ENCODE data around the gene STON1.
"Not testable (repeated sequence)": the region's sequence is repeated elsewhere in the genome, so short reads cannot be mapped to it uniquely, and the experiment has no call there.

Gene STON1, protein sequence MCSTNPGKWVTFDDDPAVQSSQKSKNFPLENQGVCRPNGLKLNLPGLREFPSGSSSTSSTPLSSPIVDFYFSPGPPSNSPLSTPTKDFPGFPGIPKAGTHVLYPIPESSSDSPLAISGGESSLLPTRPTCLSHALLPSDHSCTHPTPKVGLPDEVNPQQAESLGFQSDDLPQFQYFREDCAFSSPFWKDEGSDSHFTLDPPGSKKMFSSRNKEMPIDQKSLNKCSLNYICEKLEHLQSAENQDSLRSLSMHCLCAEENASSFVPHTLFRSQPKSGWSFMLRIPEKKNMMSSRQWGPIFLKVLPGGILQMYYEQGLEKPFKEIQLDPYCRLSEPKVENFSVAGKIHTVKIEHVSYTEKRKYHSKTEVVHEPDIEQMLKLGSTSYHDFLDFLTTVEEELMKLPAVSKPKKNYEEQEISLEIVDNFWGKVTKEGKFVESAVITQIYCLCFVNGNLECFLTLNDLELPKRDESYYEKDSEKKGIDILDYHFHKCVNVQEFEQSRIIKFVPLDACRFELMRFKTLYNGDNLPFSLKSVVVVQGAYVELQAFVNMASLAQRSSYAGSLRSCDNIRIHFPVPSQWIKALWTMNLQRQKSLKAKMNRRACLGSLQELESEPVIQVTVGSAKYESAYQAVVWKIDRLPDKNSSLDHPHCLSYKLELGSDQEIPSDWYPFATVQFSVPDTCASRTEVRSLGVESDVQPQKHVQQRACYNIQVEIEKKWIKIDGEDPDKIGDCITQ

DNA sequence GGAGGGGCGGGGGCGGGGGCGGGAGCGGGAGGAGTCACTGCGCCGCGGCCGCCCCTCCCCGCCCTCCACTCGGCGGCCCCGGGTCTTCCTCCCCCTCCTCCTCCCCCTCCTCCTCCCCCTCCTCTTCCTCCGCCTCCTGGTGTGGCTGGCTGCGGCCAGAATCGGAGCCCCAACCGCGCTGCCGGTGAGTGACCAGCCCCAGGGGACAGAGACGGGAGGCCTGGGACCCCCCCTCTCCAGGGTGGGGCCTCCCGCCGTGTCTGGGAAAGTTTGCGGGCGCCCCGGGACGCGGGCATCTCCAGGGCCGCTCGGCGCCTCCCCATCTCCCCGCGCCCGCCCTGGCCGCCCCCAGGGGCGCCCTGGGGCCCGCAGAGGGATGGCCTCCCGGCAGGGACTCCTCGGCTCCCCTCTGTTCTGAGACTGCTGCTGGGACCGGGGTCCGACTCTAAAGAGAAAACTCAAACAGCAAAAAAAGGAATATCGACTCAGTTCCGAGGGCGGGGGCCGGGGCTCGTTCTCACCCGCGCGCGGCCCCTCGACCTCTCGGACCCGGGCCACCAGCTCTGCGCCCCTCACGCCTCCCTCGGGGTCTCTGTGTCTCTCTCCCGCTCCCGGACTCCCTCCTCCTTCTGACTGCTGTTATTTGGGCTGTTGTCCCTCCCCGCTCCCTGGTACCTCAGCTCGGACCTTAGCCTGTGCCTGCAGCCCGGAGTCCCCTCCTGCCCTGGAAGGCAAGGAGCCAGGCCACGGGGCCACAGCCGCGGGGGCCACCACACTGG lies at the start of gene STON1:
Gene STON1 (plus strand): TSS at position 122 of the 779 bp plus-strand sequence. CDS start 50,480 bp downstream, outside the sequence.
- DNase-seq: peak; percentile 18

DNA sequence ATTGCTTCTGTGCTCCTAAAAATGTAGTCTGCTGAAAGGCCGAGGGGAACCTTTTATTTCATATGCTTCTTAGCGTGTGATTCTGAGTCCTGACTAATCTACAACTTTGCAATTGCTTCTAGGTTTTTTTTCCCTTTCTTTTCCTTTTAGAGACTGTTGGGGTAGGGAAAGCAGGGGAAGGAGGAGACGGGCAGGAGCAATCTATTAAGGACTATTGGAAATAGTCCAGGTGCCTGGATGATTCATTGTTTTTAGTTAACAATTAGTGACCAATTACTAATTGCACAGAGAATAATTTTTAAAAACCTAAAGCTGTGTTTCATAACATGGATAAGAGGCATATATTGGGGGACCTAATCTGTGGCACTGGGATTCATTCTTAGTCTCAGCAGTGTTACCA lies 49.4 kb upstream of the STON1 start:
- no peak for DNase-seq

DNA sequence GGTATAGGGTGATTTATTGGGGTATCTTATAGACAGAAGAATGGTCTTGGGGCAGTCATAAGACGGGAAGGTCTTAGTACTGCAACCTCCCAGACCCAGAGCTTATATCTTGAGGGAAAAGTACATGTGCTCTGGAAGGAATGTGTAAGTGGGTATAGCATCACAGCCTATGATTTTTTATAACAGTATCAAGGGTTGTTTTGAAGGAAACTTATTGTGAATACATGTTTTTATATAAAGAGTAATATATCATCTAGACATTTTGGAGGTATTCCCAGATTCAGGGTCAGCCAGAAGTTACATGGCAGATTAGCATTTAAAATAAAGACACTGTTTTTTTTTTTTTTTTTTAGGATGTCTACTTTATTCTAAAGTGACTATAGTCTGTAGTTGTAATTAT lies 47.6 kb upstream of the STON1 start:
- DNase-seq: no peak

DNA sequence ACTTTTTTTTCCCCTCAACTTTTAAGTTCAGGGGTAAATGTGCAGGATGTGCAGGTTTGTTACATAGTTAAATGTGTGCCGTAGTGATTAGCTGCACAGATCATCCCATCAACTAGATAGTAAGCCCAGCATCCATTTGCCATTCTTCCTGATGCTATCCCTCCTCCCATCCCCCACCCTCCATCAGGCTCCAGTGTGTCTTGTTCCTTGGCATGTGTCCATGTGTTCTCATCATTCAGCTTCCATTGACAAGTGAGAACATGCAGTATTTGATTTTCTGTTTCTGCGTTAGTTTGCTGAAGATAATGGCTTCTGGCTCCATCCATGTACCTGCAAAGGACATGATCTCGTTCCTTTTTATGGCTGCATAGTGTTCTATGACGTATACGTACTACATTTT lies 47.2 kb upstream of the STON1 start:
- peak; percentile 66 for DNase-seq

DNA sequence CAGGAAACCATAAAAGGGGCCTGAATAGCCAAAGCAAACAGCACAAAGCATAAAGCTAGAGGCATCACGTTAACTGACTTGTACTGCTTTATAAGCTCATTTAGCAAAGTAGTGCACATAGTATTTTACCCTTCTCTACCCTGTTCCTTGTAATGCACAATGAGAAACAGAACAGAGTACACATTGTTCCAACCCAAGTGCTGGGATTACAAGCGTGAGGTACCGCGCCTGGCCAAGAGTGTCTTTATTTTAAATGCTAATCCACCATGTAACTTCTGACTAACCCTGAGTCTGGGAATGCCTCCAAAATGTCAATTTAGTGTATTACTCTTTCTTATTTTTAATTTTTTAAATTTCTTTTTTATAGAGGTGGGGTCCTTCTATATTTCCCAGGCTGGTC lies 46.4 kb upstream of the STON1 start:
- peak; percentile 11 for DNase-seq

DNA sequence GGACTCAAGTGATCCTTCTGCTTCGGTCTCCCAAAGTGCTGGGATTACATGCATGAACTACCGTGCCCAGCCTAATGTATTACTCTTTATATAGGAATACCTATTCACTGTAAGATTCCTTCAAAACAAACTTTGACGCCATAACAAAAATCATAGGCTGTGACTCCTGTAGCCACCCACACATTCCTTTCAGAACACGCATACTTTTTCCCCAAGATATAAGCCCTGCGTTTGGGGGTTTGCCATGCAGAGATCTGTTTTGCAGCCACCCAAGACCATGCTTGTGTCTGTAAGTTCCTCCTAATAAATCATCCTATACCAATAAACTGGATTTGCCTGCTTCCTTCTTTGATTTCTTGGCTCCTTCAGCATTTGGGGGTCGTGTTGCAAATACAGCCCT lies 46.0 kb upstream of the STON1 start:
- DNase-seq: no peak

DNA sequence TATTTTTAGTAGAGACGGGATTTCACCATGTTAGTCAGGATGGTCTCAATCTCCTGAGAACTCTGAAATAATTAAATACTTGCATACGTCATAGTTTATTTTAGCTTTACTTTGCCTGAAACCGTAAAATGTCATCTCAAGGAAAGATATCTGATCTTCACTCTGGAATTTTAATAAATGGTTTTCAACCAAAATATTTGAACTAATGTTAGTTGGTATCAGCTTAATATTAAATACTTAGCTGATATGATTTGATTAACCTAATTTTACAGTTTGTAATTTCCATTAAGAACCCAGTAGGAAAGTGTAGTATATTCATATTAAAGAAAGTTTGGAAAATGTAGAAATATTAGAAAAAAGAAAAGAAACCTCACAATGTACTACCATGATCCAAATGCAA lies 41.4 kb upstream of the STON1 start:
- DNase-seq: no peak

DNA sequence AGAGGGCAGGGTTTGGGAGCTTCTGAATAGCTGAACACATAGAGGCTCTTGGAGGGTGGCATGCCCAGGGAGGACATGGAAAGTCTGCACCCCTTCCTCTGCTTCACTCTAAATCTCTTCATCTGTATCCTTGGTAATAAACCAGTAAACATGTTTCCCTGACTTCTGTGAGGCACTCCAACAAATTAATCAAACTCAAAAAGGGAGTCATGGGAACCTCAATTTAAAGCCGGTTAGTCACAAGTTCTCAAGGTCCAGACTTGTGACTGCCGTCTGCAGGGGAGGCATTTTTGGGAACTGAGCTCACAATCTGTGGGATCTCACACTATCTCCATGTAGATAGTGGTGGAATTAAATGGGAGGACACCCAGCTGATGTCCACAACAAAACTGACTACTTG lies 33.1 kb upstream of the STON1 start:
- no peak for DNase-seq

DNA sequence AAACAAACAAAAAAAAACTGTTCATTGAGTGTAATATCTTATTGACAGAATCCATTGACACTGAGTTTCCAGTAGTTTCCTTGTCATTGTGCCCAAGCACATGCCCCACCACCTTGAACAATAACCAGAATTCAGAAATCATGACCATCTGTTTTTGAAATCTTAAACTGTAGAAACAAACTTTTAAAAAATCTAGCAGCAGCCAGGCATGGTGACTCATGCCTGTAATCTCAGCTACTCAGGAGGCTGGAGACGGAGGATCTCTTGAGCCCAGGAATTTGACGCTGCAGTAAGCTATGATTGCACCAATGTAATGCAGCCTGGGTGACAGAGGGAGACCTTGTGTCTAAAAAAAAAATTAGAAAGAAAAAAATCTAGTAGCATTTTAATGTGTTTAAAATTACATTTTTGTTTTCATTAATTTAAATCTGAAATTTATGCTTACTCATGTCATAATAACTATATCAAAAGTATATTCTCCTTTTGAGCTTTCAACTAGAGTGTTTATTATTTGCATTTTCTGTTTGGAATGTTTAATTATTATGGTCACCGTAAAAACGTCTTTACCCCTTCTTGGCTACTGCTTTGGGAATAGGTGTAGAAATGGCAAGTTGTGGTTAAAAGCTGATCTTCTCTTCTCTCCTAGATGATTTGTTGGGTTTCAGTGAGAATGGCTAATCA lies 25.2 kb upstream of the STON1 start:
- no peak for DNase-seq

DNA sequence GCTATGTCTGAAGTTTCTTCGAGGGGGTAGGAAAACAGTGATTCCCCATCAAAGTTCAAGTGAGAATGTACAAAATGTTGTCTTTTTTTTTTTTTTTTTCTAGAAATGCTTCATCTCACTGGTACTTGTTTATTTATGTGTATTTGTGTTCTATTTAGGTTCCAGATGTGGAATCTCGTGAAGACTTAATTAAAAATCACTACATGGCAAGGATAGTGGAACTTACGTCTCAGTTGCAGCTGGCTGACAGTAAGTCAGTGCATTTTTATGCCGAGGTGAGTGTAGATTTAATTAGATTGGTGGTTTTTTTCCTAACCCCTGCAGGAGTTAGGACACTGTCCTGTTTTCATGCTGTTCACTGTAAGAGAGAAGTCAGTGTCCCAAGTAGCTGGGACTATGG lies 22.8 kb upstream of the STON1 start:
- DNase-seq: no peak

DNA sequence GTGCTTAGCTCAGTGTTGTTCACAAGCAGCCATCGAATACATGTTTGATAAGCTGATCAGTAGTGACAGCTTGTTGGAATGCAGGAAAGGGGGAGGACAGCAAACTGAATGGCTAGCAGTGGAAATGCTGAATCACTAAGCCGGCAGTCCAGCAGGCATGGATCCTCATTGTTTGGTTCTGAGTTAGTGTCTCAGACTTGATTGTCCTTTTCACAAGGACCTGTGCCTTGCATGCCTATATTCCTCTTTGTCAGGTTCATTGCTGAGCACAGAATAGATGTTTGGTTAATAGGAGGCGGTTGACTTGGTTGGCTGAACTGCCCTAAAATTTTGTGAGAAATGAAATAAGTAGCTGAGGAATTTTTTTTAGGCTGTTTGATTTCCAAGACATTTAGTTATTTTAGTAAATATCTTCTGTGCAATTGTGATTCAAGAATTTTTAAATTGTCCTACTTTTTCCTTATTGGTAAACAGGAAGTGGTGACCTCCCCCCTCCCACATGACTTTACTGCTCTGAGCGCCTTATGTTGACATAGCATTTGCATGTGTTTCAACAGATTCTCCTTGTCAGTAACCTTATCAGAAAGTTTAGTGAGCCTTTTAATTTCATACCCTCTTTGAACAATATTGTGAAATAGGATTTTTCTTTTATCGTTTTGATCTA lies 21.4 kb upstream of the STON1 start:
- no peak for DNase-seq

DNA sequence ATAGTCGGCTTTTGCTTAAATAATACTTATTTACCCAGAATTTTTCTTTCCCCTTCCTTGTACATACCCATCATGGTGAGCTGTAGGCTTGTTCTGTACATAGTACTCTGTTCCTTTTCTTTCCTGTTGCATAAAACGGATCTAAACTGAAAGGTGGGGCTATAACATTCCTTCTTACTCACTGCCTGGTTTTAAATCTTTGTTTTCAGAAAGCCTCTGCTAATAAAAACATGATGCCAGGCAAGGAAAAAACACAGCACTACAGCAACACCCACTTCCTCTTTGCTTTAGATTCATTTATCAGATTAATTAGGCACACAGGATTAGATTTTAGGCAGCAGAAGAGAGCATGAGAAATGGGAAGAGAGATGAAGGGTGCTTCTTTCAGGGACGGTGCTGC lies 19.6 kb upstream of the STON1 start:
- DNase-seq: no peak

DNA sequence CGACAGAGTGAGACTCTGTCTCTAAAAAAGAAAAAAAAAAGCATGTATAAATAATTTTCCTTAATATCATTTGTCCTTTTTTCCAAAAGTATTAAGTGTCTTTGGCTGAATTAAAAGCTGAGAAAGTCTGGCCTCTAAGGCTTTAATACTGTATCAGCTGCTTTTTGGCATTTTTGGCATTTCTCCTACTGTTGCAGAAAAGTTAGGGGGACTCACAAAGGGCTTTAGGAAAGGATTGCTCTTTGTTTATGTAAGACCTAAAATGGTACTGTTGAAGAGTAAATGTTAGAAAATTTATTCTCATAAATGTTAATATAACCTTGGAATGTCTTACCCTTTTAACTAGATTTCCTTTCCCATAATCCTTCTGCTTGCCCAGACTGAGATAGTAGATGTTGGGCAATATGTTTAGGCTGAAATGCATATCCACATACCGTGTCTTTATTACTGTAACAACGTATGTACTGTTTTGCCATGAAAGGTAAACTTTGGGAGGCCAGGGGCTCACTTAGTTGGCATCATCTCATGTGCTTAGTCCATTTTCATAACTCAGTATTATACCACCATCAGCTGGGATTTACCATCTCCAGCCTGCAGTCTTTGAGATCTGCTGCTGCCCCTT lies 18.0 kb upstream of the STON1 start:
- DNase-seq: no peak

DNA sequence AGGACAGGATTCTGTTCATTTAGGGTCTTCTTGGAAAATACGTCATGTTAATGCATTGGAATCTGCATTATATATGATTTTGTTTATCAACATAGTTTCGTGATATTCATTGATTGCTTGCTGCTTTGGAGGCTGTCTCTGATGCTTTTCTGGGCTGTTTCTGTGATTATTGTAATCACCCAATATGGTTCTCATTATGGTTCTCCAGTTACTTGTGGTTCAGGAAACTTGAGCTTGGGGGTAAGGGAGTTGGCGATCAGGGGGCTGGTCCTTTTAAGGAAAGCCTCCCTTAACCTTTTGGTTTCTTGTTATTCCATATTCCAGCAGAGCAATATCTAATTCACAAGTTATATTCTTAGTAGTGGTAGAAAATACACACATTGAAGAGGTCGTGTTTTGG lies 17.4 kb upstream of the STON1 start:
- DNase-seq: no peak

DNA sequence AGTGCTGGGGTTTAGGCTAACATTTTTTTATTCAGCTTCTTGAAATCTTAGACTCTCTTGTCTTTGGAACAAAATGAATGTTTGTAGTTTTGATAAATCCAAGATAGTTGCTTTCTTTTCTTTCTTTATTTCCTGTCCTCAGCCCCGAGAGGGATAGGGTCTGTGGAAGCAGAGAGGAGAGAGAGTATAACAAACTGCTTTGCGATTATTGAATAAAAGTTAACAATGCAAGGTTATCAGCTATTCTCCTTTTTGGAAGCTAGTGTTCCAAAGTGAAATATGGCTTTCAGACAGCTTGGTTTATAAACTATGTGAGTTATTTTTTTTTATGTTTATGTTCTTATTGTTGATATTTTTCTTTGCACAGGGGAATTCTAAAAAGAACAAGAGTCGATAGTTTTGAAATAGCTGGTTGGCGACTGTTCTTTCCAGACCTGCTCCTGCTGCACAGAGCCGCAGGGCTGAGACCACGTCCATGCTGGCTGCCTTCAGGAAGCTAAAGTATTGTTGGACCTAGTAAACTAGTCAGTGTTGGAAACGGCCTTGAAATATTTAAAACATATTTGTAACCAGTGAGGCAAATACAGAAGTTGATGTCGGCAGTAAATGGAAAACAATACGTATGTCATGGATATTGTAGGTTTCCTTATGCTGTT lies 15.5 kb upstream of the STON1 start:
- DNase-seq: no peak

DNA sequence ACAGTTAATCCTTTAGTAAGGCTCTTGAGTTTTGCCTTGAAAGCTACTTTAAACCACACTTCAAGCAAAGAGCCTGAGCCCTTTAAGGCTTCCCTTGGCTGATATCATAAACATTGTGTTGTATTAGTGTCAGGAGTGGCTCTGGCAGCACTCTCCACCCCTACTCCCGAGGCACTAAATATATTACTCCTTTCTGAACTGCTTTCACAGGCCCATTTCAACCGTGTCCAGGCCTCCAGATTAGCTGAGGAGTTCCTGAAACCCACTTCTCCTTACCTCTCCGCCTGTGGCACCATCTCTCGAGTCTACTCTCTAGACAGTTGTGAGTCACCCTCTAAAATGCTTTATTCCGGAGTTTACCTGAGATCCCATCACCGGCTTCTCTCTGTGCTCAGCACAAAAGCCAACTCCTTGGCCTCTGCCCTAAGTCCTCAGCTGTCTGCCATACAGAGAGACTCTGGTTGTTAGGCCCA lies 14.4 kb upstream of the STON1 start:
- no peak for DNase-seq

DNA sequence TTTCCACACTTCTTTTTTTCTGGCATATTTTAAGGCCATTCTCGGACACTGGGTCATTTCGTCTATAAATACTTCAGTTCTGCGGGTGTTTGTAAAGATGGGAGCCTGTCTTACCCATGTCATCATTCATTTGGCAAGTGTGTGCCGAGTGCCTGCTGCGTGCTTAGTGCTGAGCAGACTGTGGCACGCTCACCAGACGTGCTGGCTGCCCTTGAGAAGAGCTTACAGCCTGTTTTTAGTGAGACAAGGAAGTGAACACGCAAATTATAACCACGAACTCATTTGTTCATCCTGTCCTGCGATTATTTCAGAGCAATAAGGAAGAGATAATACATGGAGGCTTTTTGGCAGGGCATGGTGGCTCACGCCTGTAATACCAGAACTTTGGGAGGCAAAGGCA lies 10.4 kb upstream of the STON1 start:
- no peak for DNase-seq

DNA sequence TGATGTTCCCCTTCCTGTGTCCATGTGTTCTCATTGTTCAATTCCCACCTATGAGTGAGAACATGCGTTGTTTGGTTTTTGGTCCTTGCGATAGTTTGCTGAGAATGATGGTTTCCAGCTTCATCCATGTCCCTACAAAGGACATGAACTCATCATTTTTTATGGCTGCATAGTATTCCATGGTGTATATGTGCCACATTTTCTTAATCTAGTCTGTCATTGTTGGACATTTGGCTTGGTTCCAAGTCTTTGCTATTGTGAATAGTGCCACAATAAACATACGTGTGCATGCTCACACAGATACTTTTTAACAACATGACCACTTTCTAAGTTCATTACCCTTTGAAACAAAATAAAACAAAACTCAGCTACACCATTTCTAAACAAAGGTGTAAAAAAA lies 5.2 kb upstream of the STON1 start:
- DNase-seq: not testable (repeated sequence)

DNA sequence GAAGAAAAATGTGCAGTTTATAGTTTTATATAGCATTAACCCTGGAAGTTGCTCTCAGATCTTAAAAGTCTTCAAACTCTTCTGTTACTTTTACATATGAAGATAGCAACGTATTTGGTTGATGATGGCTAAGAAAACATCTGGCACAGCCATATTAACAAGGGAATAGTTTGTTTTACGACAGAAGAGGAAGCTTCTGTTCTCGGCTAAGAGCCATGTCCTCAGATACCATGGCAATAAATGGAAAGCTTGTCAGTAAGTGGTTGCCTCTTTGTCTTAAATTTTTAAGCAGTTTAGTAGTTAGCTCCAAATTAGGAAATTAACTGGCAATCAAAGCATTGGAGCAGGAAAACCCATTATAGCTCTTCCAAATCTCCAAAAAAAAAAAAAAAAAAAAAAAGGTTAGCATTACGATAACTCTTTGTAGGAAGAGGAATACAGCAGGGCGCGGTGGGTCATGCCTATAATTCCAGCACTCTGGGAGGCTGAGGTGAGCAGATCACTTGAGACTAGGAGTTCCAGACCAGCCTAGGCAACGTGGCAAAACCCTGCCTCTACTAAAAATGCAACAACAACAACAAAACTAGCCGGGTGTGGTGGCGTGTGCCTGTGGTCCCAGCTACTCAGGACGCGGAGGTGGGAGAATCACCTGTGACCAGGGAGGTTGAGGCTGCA lies 4.5 kb upstream of the STON1 start:
- DNase-seq: no peak

DNA sequence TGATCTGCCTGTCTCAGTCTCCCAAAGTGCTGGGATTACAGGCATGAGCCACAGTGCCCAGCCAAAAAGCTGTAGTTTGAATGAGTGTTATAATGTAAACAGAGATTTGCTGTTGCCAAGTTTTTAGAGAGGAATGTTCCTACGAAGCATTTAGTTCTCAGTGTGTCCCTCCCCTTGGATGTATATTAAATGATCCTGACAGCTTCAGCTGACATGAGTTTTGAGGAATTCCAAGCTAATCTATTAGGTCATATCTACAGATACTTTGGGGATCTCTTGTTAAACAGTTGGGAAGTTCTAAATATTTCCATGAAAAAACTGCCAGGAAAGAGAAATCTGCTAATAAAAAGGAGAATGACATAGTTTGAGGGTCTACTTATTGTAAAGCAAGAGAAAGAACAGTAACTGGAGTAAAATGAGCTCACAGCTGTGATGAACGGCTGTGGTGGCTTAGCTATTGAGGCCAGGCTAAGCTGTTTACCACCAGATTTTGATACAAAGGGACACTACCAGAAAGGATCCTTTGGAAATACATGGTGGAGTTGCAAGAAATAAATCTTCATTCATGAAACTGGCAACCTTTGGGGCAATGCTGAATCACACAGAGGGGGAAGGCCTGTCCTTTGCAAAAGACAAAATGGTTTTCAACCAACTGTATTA lies 2.6 kb upstream of the STON1 start:
- DNase-seq: no peak

Measured in midbrain (tissue), 1 donor.